HepG2 (cell line): ENCODE data around the gene GLIS1. TPM values are rescaled to one million over a fixed set of nuclear protein-coding genes. Genes with fewer than 3 reads are reported as not detected.

Source experiments
- ATAC-seq: fragments of 200-7000 bp; cut with Tn5 transposase; 3 replicates; pipeline ENCODE4 v1.9.1; 2020; ENCODE audit warnings: mild to moderate bottlenecking, moderate library complexity
- BruUV-seq: library from RNA; stranded (reverse); fragments of 400-500 nt; replicated peaks from 2 replicates; lab custom pipeline; 2021; lab: Mats Ljungman, UMichigan
- CTCF ChIA-PET: fragments of 300-600 bp; formaldehyde crosslinking; extraction: SDS; loops from one replicate; lab custom pipeline; 2021; ENCODE audit warnings: low total read pairs, inconsistent platforms, low intra/inter-chr PET ratio; lab: Yijun Ruan, JAX
- POLR2A ChIA-PET: fragments of 350-600 bp; sonication (Branson Sonifier 250); formaldehyde crosslinking; loops from one replicate; lab custom pipeline; 2020; ENCODE audit warnings: antibody characterized with exemption, inconsistent platforms; lab: Yijun Ruan, JAX
- DNase-seq: peaks from one replicate; pipeline ENCODE4 v3.0.0-alpha.2; 2015; ENCODE audit warnings: low spot score
- FAIRE-seq: peaks from 3 replicates; lab custom pipeline; 2011; peaks lifted over from hg19 to GRCh38; lab: Jason Lieb, UNC
- H2AFZ ChIP-seq: one replicate; pipeline ENCODE4 v1.6.1; 2011; ENCODE audit warnings: low read length, inconsistent platforms
- H3K27ac ChIP-seq: fragments of 300-600 bp; 3 replicates; pipeline ENCODE4 v1.8.0; 2011; ENCODE audit warnings: mixed run types, mild to moderate bottlenecking, mixed read lengths, low read length, inconsistent platforms; ENCODE audit not compliant: insufficient read depth; ENCODE audit errors: extremely low read length
- H3K27me3 ChIP-seq, 2 experiments: fragments of 200-600 bp in 1 of 2; 2 replicates in 1 of 2; 3 replicates in 1 of 2; pipeline versions ENCODE4 v1.6.0 to v1.8.0; 2011; ENCODE audit warnings: low read length in 2 of 2, mild to moderate bottlenecking in 2 of 2, moderate library complexity in 2 of 2, inconsistent platforms in 1 of 2; ENCODE audit not compliant: insufficient read depth in 2 of 2, control insufficient read depth in 1 of 2
- H3K36me3 ChIP-seq, 2 experiments: fragments of 200-600 bp in 1 of 2; replicated peaks in 1 of 2; 2 replicates in 1 of 2; 3 replicates in 1 of 2; pipeline versions ENCODE4 v1.5.1 to v1.8.0; 2011; ENCODE audit warnings: low read length in 2 of 2, inconsistent platforms in 1 of 2; ENCODE audit not compliant: insufficient read depth in 2 of 2, control insufficient read depth in 1 of 2
- H3K4me1 ChIP-seq: 2 replicates; pipeline ENCODE4 v1.5.1; 2012; ENCODE audit warnings: low read length, inconsistent platforms; ENCODE audit not compliant: insufficient read depth
- H3K4me2 ChIP-seq: 2 replicates; pipeline ENCODE4 v1.6.0; 2011; ENCODE audit warnings: low read depth, low read length, inconsistent platforms
- H3K4me3 ChIP-seq, 3 experiments: fragments of 200-600 bp in 1 of 3; sonication (generic), shearing (Covaris generic) in 1 of 3; replicated peaks in 1 of 3; 2 replicates each; pipeline ENCODE4 v1.5.1; 2011 to 2016; ENCODE audit warnings: low read length in 3 of 3, inconsistent platforms in 2 of 3, low read depth in 2 of 3, mild to moderate bottlenecking in 2 of 3, control low read depth in 1 of 3, mixed read lengths in 1 of 3; ENCODE audit not compliant: insufficient read depth in 1 of 3
- H3K79me2 ChIP-seq: one replicate; pipeline ENCODE4 v1.6.1; 2011; ENCODE audit warnings: low read length, inconsistent platforms; ENCODE audit not compliant: insufficient read depth
- H3K9ac ChIP-seq: 2 replicates; pipeline ENCODE4 v1.6.0; 2011; ENCODE audit warnings: mild to moderate bottlenecking, low read depth, low read length, inconsistent platforms; ENCODE audit not compliant: insufficient read depth
- H3K9me3 ChIP-seq: 2 replicates; pipeline ENCODE4 v1.5.1; 2012; ENCODE audit warnings: mild to moderate bottlenecking, low read length
- H4K20me1 ChIP-seq: 2 replicates; pipeline ENCODE4 v1.6.0; 2011; ENCODE audit warnings: inconsistent platforms, mild to moderate bottlenecking, low read length, moderate library complexity; ENCODE audit not compliant: insufficient read depth
- ARID5B ChIP-seq: IDR thresholded peaks from 2 replicates; pipeline ENCODE4 v1.4.0; 2020; ENCODE audit warnings: mild to moderate bottlenecking, missing genetic modification reagents
- EEA1 ChIP-seq: sonication (generic); formaldehyde crosslinking; IDR thresholded peaks from 2 replicates; pipeline ENCODE4 v1.5.1; 2020; ENCODE audit warnings: mild to moderate bottlenecking, missing genetic modification reagents, borderline replicate concordance
- GTF2F1 ChIP-seq: fragments of 150-350 bp; IDR thresholded peaks from 2 replicates; pipeline ENCODE4 v1.6.1; 2014; ENCODE audit warnings: low read length
- MED1 ChIP-seq: sonication (generic); formaldehyde crosslinking; IDR thresholded peaks from 2 replicates; pipeline ENCODE4 v1.4.0; 2020; ENCODE audit warnings: missing genetic modification reagents
- PAF1 ChIP-seq: IDR thresholded peaks from 2 replicates; pipeline ENCODE4 v1.6.1; 2016; ENCODE audit warnings: missing genetic modification reagents, missing compliant biosample characterization
- RAD51 ChIP-seq: fragments of 450-650 bp; IDR thresholded peaks from 2 replicates; pipeline ENCODE4 v1.6.1; 2016; ENCODE audit warnings: borderline replicate concordance
- TBX2 ChIP-seq: sonication (generic); formaldehyde crosslinking; IDR thresholded peaks from 2 replicates; pipeline ENCODE4 v1.5.0; 2020; ENCODE audit warnings: missing genetic modification reagents, mild to moderate bottlenecking, borderline replicate concordance
- ZNF138 ChIP-seq: sonication (generic); formaldehyde crosslinking; IDR thresholded peaks from 2 replicates; pipeline ENCODE4 v1.5.0; 2020; ENCODE audit warnings: mild to moderate bottlenecking, low read depth, missing genetic modification reagents
- ZNF251 ChIP-seq: sonication (generic); formaldehyde crosslinking; IDR thresholded peaks from 2 replicates; pipeline ENCODE4 v1.9.0; 2021; ENCODE audit warnings: mild to moderate bottlenecking, missing genetic modification reagents
- ZNF530 ChIP-seq: sonication (generic); formaldehyde crosslinking; IDR thresholded peaks from 2 replicates; pipeline ENCODE4 v1.5.0; 2020; ENCODE audit warnings: low read depth, mild to moderate bottlenecking, missing genetic modification reagents
- ZNF552 ChIP-seq: sonication (generic); formaldehyde crosslinking; IDR thresholded peaks from 2 replicates; pipeline ENCODE4 v1.9.0; 2022; ENCODE audit warnings: missing genetic modification reagents, mild to moderate bottlenecking, borderline replicate concordance
- ZNF777 ChIP-seq: sonication (generic); formaldehyde crosslinking; IDR thresholded peaks from 2 replicates; pipeline ENCODE4 v1.4.0; 2020; ENCODE audit warnings: missing genetic modification reagents
- ZNF883 ChIP-seq: sonication (generic); formaldehyde crosslinking; IDR thresholded peaks from 2 replicates; pipeline ENCODE4 v1.5.1; 2020; ENCODE audit warnings: mild to moderate bottlenecking, missing genetic modification reagents; ENCODE audit errors: not compliant biosample characterization
- ZSCAN22 ChIP-seq: sonication (generic); formaldehyde crosslinking; IDR thresholded peaks from 2 replicates; pipeline ENCODE4 v1.4.0; 2020; ENCODE audit warnings: mild to moderate bottlenecking, missing genetic modification reagents
- WGBS: methylation state at CpG from one replicate; pipeline ENCODE4 v1.1.6; 2017; ENCODE audit warnings: low lambda C conversion rate; 5-methylcytosine and 5-hydroxymethylcytosine counted together
- in situ Hi-C: cut with HindIII; loops from 2 replicates; pipeline ENCODE4 v1.10.0; 2017; ENCODE audit warnings: low pct_unique_long_range_greater_than_20kb; ENCODE audit not compliant: extremely low pct_ligation_motif_present
- intact Hi-C: fragments of 100-400 bp; cut with micrococcal nuclease; formaldehyde crosslinking; loops from one replicate; pipeline ENCODE4 v1.10.0; 2022; ENCODE audit not compliant: unreplicated experiment
- polyA plus RNA-seq, 8 experiments: library from polyadenylated mRNA; depleted of rRNA in 3 of 8; stranded (reverse) in 7 of 8; unstranded in 1 of 8; fragments of >200 nt; fragmentation: Illumina TruSeq in 4 of 8; extraction: Trizol in 4 of 8; gene quantifications; 2 replicates each; pipeline versions ENCODE4 v1.2.1 to v1.2.3, GENCODE V29; 2011 to 2016; ENCODE audit warnings: low read depth in 4 of 8, missing spikeins in 1 of 8, mixed read lengths in 1 of 8; ENCODE audit not compliant: insufficient read depth in 1 of 8
- total RNA-seq, 5 experiments: library from RNA; depleted of rRNA; stranded (reverse); fragments of >200 nt; fragmentation: Illumina TruSeq; extraction: Trizol; gene quantifications; 2 replicates each; pipeline ENCODE4 v1.2.3, GENCODE V29; 2016; ENCODE audit warnings: low read depth in 1 of 5
- TF ChIP-seq, protein P1 (sequence below): IDR thresholded peaks from 2 replicates; pipeline ENCODE4 v1.6.1; 2016
- TF ChIP-seq, protein P2 (sequence below): sonication (generic); formaldehyde crosslinking; IDR thresholded peaks from 2 replicates; pipeline ENCODE4 v1.8.0; 2022; ENCODE audit warnings: low read depth, missing genetic modification reagents

Gene GLIS1
- total and polyA plus RNA-seq, 2 of the 13 experiments (the other 11 are each of a cell fraction or from before 2014, with no cell fraction given): 0.03 TPM; not detected in 1

DNA sequence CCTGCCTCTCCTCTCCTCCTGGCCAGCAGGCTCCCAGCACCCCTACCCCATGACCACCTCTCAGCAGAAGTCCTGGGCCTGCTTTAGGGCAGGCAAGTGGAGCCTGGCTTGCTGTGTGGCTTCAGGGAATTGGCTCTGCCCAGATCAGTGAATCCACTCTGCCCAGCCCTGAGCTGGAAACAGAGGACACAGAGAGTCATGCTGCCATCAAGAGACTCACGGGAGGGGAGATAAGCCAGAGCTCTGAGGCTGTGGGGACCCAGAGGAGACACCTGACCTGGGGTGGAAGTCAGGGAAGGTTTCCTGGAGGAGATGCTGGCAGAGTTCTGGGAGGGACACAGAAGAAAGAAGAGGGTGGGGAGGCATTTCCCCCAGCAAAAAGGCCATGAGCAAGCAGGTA is 54.2 kb downstream of the GLIS1 start:
- Histone ChIP-seq H3K79me2 (no peaks in the 10 kb centered on the region), H3K4me1 (peaks cover 15% of the 10 kb centered on the region), H2AFZ (no peak overlapping the region), H3K27ac (no peak overlapping the region), H3K36me3 (no peaks in the 10 kb centered on the region), H3K4me3 (no peak overlapping the region; a peak in 1 of 6 replicates), H3K9me3 (no peaks in the 10 kb centered on the region), H3K4me2 (peak overlapping the region; percentile 35; the same call in 1 of the 2 replicates), H4K20me1 (peaks cover 3% of the 10 kb centered on the region; the same call in 1 of the 2 replicates), H3K9ac (no peak overlapping the region), H3K27me3 (peaks cover 23 to 87% of the 10 kb centered on the region in 2 experiments)
- FAIRE-seq (no peak), ATAC-seq (no peak), DNase-seq (no peak)
- no TSS peak for BruUV-seq
- POLR2A ChIA-PET: no interaction called here
- CTCF ChIA-PET: no interaction called here
- intact Hi-C loops (no loop called here), in situ Hi-C loops (loop anchor here (5.0 kb wide), 1 partner anchor 197 kb away; no protein-coding TSS in a partner anchor)
- no peak for TF ChIP-seq ZSCAN22
- no peak for TF ChIP-seq RAD51
- no peak for TF ChIP-seq ARID5B (CRISPR knock-in tag)
- TF ChIP-seq ZNF138 (CRISPR knock-in tag): no peak
- TF ChIP-seq TBX2 (CRISPR knock-in tag): no peak
- no peak for TF ChIP-seq MED1
- TF ChIP-seq ZNF777 (CRISPR knock-in tag): no peak
- TF ChIP-seq ZNF552 (CRISPR knock-in tag): no peak
- no peak for TF ChIP-seq ZNF530 (CRISPR knock-in tag)
- TF ChIP-seq, protein P1, sequence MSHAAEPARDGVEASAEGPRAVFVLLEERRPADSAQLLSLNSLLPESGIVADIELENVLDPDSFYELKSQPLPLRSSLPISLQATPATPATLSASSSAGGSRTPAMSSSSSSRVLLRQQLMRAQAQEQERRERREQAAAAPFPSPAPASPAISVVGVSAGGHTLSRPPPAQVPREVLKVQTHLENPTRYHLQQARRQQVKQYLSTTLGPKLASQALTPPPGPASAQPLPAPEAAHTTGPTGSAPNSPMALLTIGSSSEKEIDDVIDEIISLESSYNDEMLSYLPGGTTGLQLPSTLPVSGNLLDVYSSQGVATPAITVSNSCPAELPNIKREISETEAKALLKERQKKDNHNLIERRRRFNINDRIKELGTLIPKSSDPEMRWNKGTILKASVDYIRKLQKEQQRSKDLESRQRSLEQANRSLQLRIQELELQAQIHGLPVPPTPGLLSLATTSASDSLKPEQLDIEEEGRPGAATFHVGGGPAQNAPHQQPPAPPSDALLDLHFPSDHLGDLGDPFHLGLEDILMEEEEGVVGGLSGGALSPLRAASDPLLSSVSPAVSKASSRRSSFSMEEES (CRISPR knock-in tag): no peak
- TF ChIP-seq ZNF883 (CRISPR knock-in tag): no peak
- TF ChIP-seq, protein P2, sequence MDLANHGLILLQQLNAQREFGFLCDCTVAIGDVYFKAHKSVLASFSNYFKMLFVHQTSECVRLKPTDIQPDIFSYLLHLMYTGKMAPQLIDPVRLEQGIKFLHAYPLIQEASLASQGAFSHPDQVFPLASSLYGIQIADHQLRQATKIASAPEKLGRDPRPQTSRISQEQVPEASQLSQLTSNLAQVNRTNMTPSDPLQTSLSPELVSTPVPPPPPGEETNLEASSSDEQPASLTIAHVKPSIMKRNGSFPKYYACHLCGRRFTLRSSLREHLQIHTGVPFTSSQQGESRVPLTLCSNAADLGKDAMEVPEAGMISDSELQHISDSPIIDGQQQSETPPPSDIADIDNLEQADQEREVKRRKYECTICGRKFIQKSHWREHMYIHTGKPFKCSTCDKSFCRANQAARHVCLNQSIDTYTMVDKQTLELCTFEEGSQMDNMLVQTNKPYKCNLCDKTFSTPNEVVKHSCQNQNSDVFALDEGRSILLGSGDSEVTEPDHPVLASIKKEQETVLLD (CRISPR knock-in tag): no peak
- no peak for TF ChIP-seq EEA1 (CRISPR knock-in tag)
- no peak for TF ChIP-seq GTF2F1
- TF ChIP-seq ZNF251: no peak
- no peak for TF ChIP-seq PAF1 (CRISPR knock-in tag)
- 0% methylated on average over 1 of the region's 1 CpG for WGBS
